Left lung (tissue), 10 donors: ENCODE results near the gene NIPAL1. TPM values are rescaled to one million over a fixed set of nuclear protein-coding genes. Genes with fewer than 3 reads are reported as not detected.

ENCODE experiments used
- ATAC-seq: fragments of 200-7000 bp; cut with Tn5 transposase; one replicate; pipeline ENCODE4 v1.9.1; 2020; ENCODE audit warnings: moderate library complexity
- DNase-seq, 4 donors: peaks; one replicate each; pipeline ENCODE4 v3.0.0-alpha.2; 2013 to 2020
- H3K27ac ChIP-seq, 2 donors: fragments of 200-600 bp; sonication (generic) in 1 of 2; one replicate each; pipeline versions ENCODE4 v1.5.0 to v1.8.0; 2020 to 2021
- H3K27me3 ChIP-seq, 2 donors: fragments of 200-600 bp; sonication (generic) in 1 of 2; one replicate each; pipeline versions ENCODE4 v1.5.0 to v1.8.0; 2020 to 2021
- H3K36me3 ChIP-seq, 2 donors: fragments of 200-600 bp; sonication (generic) in 1 of 2; one replicate each; pipeline versions ENCODE4 v1.5.0 to v1.8.0; 2020 to 2021
- H3K4me1 ChIP-seq, 2 donors: fragments of 200-600 bp; one replicate each; pipeline ENCODE4 v1.8.0; 2021
- H3K4me3 ChIP-seq, 2 donors: fragments of 200-600 bp; sonication (generic) in 1 of 2; one replicate each; pipeline versions ENCODE4 v1.5.0 to v1.8.0; 2020 to 2021; ENCODE audit warnings: mild to moderate bottlenecking in 1 of 2
- H3K9me3 ChIP-seq, 2 donors: fragments of 200-600 bp; sonication (generic) in 1 of 2; one replicate each; pipeline versions ENCODE4 v1.5.0 to v1.8.0; 2020 to 2021
- intact Hi-C, 2 donors: fragments of 100-400 bp; cut with DNase I; formaldehyde crosslinking; loops; one replicate each; pipeline versions ENCODE4 v1.11.2 to v1.14.2; 2022
- polyA plus RNA-seq, 6 donors: library from polyadenylated mRNA; unstranded; fragments of 120-200 nt; gene quantifications; one replicate each; pipeline ENCODE4 v1.2.1, GENCODE V29; 2013; ENCODE audit not compliant: insufficient read length in 6 of 6
- total RNA-seq, 2 donors: library from RNA; stranded (reverse); fragmentation: NEBNext Ultra II Directional; extraction: Animal tissue kit (Norgen Biotek cat#: 25700); gene quantifications; one replicate each; pipeline ENCODE4 v1.2.1, GENCODE V29; 2021
- TF ChIP-seq, protein P1 (sequence below), 2 donors: fragments of 200-600 bp; sonication (generic) in 1 of 2; IDR thresholded peaks; one replicate each; pipeline versions ENCODE4 v1.5.0 to v1.8.0; 2021; ENCODE audit warnings: antibody characterized with exemption in 2 of 2
- donor health status: DM: no; HTN: yes; CAD: no.
- donor health status: DM: no; HTN: no; CAD: no.

NIPAL1 gene
- total and polyA plus RNA-seq, 8 donors: 1.6 to 4.1 (median 3.3) TPM

DNA sequence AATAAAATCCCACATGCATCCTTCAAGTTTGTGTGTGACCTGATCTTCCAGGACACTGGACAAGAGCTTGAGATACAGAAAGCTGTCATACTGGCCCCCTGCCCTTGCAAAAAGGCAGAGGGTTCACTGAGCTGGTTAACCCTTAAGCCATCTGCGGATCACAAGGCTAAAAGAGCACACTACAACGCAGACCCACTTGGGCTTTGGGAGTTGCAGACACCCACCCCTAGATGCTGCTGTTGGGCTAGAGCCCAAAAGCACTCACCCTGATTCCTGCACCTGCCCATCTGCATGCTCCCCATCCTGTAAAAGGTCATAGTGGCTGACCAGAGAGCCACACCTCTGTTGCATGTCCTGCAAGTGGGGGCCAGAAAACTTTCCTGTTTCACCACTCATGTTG, 66.4 kb downstream of the NIPAL1 start:
- Histone ChIP-seq H3K4me1 (no peaks in the 10 kb centered on the region), H3K9me3 (no peaks in the 10 kb centered on the region), H3K27ac (no peak overlapping the region), H3K36me3 (no peaks in the 10 kb centered on the region), H3K27me3 (no peaks in the 10 kb centered on the region), H3K4me3 (no peak overlapping the region)
- intact Hi-C loops: no loop called here
- no peak for DNase-seq
- TF ChIP-seq, protein P1, sequence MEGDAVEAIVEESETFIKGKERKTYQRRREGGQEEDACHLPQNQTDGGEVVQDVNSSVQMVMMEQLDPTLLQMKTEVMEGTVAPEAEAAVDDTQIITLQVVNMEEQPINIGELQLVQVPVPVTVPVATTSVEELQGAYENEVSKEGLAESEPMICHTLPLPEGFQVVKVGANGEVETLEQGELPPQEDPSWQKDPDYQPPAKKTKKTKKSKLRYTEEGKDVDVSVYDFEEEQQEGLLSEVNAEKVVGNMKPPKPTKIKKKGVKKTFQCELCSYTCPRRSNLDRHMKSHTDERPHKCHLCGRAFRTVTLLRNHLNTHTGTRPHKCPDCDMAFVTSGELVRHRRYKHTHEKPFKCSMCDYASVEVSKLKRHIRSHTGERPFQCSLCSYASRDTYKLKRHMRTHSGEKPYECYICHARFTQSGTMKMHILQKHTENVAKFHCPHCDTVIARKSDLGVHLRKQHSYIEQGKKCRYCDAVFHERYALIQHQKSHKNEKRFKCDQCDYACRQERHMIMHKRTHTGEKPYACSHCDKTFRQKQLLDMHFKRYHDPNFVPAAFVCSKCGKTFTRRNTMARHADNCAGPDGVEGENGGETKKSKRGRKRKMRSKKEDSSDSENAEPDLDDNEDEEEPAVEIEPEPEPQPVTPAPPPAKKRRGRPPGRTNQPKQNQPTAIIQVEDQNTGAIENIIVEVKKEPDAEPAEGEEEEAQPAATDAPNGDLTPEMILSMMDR (IDR thresholded peaks at IDR 0.05): no peak
- no peak for ATAC-seq

DNA sequence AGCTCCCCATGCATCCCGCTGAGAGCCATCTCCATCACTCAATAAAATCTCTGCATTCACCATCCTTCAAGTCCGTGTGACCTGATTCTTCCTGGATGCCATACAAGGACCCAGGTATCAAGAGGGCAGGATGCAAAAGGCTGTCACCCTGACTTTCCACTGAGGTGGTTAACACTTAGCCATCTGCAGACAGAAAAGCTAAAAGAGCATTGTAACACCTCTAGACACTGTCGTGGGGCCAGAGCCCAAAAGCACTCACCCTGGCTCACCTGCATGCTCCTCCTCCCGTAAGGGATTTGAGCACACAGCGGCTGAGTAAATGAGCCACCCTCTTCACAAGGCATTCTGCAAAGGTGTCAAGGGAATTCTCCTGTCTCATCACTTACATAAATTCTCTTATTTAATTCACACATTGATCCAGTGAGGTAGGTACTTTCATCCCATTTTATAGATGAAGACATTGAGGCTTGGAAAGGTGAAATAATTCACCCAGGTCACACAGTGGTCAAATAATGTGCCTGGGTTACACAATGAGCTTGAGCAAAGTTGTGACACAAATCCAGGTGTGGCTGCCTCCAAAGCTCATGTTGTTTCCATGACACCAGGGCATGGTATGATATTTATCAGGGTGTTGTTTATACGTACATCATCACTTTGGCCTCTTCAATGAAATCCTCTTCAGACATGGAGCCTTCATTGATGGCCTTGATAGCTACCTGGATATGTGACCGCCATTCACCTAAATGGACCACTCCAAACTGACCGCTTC, 69.4 kb downstream of the NIPAL1 start:
- no peak overlapping the region for H3K4me3 ChIP-seq
- TF ChIP-seq, protein P1 (IDR thresholded peaks at IDR 0.05): no peak

More for the DNA sequence above, 69.4 kb downstream of the NIPAL1 start:
- Histone ChIP-seq H3K27me3 (no peaks in the 10 kb centered on the region), H3K9me3 (no peaks in the 10 kb centered on the region), H3K36me3 (no peaks in the 10 kb centered on the region), H3K4me1 (no peaks in the 10 kb centered on the region), H3K27ac (no peak overlapping the region)
- intact Hi-C loops: no loop called here
- ATAC-seq (no peak), DNase-seq (no peak)

Other genes starting within 250 kb of the NIPAL1 start
- gene CORIN, start 178.7 kb upstream of the NIPAL1 start, total RNA-seq: 1 to 10 TPM; 1.4 to 6.3 TPM
- 1 to 10 TPM; 2.8 to 5.9 (median 3.3) TPM for gene CORIN, start 178.7 kb upstream of the NIPAL1 start, polyA plus RNA-seq
- 10 to 100 TPM; 10.1 to 19.0 TPM for gene NFXL1, start 102.2 kb upstream of the NIPAL1 start, total RNA-seq
- gene NFXL1, start 102.2 kb upstream of the NIPAL1 start, polyA plus RNA-seq: 10 to 100 TPM; 22.1 to 31.6 (median 27.4) TPM
- gene CNGA1, start 91 bp upstream of the NIPAL1 start, total RNA-seq: under 1 TPM in 1 of 2 donors, not detected in 1; 0.73 TPM
- gene CNGA1, start 91 bp upstream of the NIPAL1 start, polyA plus RNA-seq: 1 to 10 TPM in 5 of 6 donors, under 1 TPM in 1; 0.83 to 2.0 (median 1.6) TPM
- gene TXK, start 117.5 kb downstream of the NIPAL1 start, total RNA-seq: 1 to 10 TPM; 2.4 to 3.0 TPM
- 1 to 10 TPM; 3.2 to 5.5 (median 4.4) TPM for gene TXK, start 117.5 kb downstream of the NIPAL1 start, polyA plus RNA-seq